ENCODE measurements around the gene ID2. TPM values are rescaled to one million over a fixed set of nuclear protein-coding genes. Genes with fewer than 3 reads are reported as not detected.

Gene ID2
- total RNA-seq, 3 donors from 2014 or later (not counting 1 experiment from before 2014, with no cell fraction given), result 185 to 209 (median 191) TPM

DNA sequence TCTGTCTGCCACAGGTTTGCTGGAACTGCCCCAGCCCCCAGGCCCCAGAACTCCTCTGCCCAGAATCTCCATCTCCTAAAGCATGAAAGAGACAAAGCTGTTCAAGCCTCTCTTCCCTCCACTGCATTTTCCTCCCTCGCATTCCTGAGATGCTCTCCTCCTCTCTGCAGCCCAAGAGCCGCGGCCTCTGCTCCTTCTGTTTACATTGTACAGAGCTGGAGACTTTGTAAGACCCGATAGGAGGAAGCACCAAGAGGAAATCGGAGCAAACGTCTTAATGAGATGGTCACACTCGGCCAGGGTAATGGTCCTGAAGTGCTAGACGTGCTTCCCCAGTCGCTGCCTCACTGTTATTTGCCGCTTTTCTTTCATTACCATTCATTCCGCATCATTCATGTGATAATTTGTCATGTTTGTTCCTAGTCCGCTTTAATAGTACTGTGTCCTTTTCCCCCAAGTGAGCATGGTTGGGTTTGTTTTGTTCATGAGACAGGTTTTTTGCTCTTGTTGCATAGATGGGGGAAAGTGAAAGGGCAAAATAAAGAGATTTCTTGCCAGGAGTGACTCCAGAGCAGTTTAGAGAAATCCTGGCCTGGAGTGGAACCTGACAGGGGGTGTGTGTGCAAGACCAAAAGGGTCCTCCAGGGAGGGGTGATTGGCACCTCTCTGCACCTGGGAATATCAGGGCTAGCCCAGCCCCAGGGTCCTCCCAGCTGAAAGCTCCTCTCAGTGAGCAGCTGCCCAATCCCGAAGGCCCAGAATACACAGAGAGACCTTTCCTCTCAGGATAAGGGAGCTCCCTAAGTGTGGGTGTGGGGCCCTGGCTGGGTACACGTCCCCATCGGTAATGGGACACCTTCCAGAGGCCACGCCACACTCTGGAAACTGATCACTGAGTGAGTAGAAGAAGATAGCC is 44.9 kb upstream of the ID2 start:
- Mint-ChIP-seq H3K36me3 (no peaks in the 10 kb centered on the region), H3K27ac (no peak overlapping the region), H3K4me3 (no peak overlapping the region), H3K4me1 (no peaks in the 10 kb centered on the region), H3K9me3 (no peaks in the 10 kb centered on the region), H3K27me3 (ENCODE audit: low read depth in 2 of 2) (peaks cover 0 to 8% of the 10 kb centered on the region in 2 donors)
- Histone ChIP-seq H3K9me3 (ENCODE audit: control insufficient read depth, insufficient read depth, low read length) (no peaks in the 10 kb centered on the region), H3K36me3 (ENCODE audit: control insufficient read depth, insufficient read depth, low read length) (no peaks in the 10 kb centered on the region), H3K4me1 (ENCODE audit: control insufficient read depth, insufficient read depth, low read length) (no peaks in the 10 kb centered on the region), H3K27me3 (ENCODE audit: control insufficient read depth, insufficient read depth, low read length) (no peaks in the 10 kb centered on the region), H3K4me3 (ENCODE audit: low read length) (no peak overlapping the region), H3K27ac (ENCODE audit: low read length) (no peak overlapping the region)
- TF ChIP-seq, protein P1, sequence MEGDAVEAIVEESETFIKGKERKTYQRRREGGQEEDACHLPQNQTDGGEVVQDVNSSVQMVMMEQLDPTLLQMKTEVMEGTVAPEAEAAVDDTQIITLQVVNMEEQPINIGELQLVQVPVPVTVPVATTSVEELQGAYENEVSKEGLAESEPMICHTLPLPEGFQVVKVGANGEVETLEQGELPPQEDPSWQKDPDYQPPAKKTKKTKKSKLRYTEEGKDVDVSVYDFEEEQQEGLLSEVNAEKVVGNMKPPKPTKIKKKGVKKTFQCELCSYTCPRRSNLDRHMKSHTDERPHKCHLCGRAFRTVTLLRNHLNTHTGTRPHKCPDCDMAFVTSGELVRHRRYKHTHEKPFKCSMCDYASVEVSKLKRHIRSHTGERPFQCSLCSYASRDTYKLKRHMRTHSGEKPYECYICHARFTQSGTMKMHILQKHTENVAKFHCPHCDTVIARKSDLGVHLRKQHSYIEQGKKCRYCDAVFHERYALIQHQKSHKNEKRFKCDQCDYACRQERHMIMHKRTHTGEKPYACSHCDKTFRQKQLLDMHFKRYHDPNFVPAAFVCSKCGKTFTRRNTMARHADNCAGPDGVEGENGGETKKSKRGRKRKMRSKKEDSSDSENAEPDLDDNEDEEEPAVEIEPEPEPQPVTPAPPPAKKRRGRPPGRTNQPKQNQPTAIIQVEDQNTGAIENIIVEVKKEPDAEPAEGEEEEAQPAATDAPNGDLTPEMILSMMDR (IDR thresholded peaks at IDR 0.05), result no peak
- intact Hi-C loops (cut with micrococcal nuclease), result no loop called here
- 87% methylated on average over 15 of the region's 16 CpGs for WGBS (ENCODE audit: insufficient coverage)
- no peak for DNase-seq
- ATAC-seq, result no peak

DNA sequence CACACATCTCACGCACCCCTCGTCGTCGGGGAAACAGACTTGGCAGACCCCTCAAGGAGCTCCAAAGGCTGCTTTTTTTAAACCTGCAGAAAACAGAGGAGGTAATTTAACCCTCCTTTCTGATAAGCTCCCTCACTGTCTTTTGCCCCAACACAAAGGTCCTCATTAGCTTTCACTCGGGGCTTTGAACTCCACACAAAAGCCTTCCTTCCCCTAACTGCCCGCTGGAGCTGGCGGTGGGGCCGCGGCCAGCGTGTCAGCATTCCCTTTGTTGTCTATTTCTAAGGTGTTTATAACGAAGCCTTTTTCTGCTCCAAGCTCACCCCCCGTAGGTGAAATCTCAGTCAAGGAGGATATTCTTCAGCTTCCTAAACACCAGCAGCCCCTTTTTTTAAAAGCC is 43.5 kb upstream of the ID2 start:
- Mint-ChIP-seq H3K9me3 (no peaks in the 10 kb centered on the region), H3K4me1 (no peaks in the 10 kb centered on the region), H3K4me3 (no peak overlapping the region), H3K27me3 (ENCODE audit: low read depth in 2 of 2) (peaks cover 0 to 8% of the 10 kb centered on the region in 2 donors), H3K36me3 (no peaks in the 10 kb centered on the region), H3K27ac (no peak overlapping the region)
- DNase-seq (no peak), ATAC-seq (no peak)
- H3K27me3 ChIP-seq (ENCODE audit: control insufficient read depth, insufficient read depth, low read length), result no peaks in the 10 kb centered on the region
- H3K36me3 ChIP-seq (ENCODE audit: control insufficient read depth, insufficient read depth, low read length), result no peaks in the 10 kb centered on the region
- TF ChIP-seq, protein P1 (IDR thresholded peaks at IDR 0.05), result no peak
- H3K4me1 ChIP-seq (ENCODE audit: control insufficient read depth, insufficient read depth, low read length), result no peaks in the 10 kb centered on the region
- WGBS (ENCODE audit: insufficient coverage), result 90% methylated on average over 12 of the region's 12 CpGs
- no peaks in the 10 kb centered on the region for H3K9me3 ChIP-seq (ENCODE audit: control insufficient read depth, insufficient read depth, low read length)
- intact Hi-C loops (cut with micrococcal nuclease), result no loop called here
- no peak overlapping the region for H3K27ac ChIP-seq (ENCODE audit: low read length)
- no peak overlapping the region for H3K4me3 ChIP-seq (ENCODE audit: low read length)

DNA sequence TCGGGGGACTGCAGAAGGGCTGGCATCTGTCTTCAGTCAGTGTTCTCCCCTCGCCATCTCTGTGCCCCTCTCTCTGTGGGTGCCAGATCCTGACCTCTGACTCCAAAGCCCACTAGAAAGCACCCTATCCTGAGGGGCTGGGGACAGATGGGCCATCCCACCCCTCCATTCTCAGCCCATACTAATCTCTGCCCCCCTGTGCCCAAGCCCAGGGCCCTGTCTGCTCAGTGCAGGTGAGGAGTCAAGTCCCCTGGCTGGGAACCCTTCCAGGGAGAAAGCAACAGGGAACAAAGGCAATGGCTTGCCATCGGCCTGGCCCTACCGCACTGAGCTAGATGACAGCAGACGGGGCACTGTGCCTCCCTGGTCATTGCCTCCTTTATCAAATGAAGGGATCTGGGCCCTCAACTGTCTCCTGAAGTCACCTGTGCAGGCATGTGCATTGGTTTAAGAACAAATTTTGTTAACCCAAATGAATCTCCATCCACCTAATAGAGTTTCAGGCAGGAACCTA is 42.7 kb upstream of the ID2 start:
- H3K9me3 ChIP-seq (ENCODE audit: control insufficient read depth, insufficient read depth, low read length), result no peaks in the 10 kb centered on the region
- H3K36me3 ChIP-seq (ENCODE audit: control insufficient read depth, insufficient read depth, low read length), result no peaks in the 10 kb centered on the region
- Mint-ChIP-seq H3K36me3 (no peaks in the 10 kb centered on the region), H3K27ac (no peak overlapping the region), H3K4me1 (peaks cover 2 to 3% of the 10 kb centered on the region in 2 donors), H3K27me3 (ENCODE audit: low read depth in 2 of 2) (peaks cover 0 to 6% of the 10 kb centered on the region in 2 donors), H3K4me3 (no peak overlapping the region), H3K9me3 (no peaks in the 10 kb centered on the region)
- H3K27me3 ChIP-seq (ENCODE audit: control insufficient read depth, insufficient read depth, low read length), result no peaks in the 10 kb centered on the region
- intact Hi-C loops (cut with micrococcal nuclease), result no loop called here
- TF ChIP-seq, protein P1 (IDR thresholded peaks at IDR 0.05), result no peak
- H3K4me1 ChIP-seq (ENCODE audit: control insufficient read depth, insufficient read depth, low read length), result peaks cover 4% of the 10 kb centered on the region
- H3K4me3 ChIP-seq (ENCODE audit: low read length), result no peak overlapping the region
- 94% methylated on average over 5 of the region's 5 CpGs for WGBS (ENCODE audit: insufficient coverage)
- DNase-seq (no peak), ATAC-seq (no peak)
- H3K27ac ChIP-seq (ENCODE audit: low read length), result no peak overlapping the region
